PC-3 (cell line): ENCODE data around the gene DCAF12L1. TPM values are rescaled to one million over a fixed set of nuclear protein-coding genes. Genes with fewer than 3 reads are reported as not detected.

Experiments
- ATAC-seq: fragments of 200-7000 bp; cut with Tn5 transposase; 2 replicates; pipeline ENCODE4 v1.9.1; 2020; ENCODE audit warnings: mild to moderate bottlenecking, moderate library complexity
- BruUV-seq: library from RNA; stranded (reverse); fragments of 400-500 nt; replicated peaks from 2 replicates; lab custom pipeline; 2021; lab: Mats Ljungman, UMichigan
- CTCF ChIA-PET: fragments of 300-600 bp; sonication (Branson Sonifier 250); formaldehyde crosslinking; loops from one replicate; lab custom pipeline; 2022; ENCODE audit warnings: antibody characterized with exemption; lab: Charles Lee
- POLR2A ChIA-PET: fragments of 300-600 bp; sonication (Branson Sonifier 250); formaldehyde crosslinking; loops from one replicate; lab custom pipeline; 2022; ENCODE audit warnings: antibody characterized with exemption; ENCODE audit not compliant: unreplicated experiment; lab: Charles Lee
- DNase-seq: peaks from one replicate; pipeline ENCODE4 v3.0.0-alpha.2; 2015
- H2AFZ ChIP-seq: fragments of 300-600 bp; sonication (generic); 2 replicates; pipeline ENCODE4 v1.6.0; 2016; ENCODE audit warnings: antibody characterized with exemption, low read length
- H3F3A ChIP-seq: fragments of 300-600 bp; sonication (generic); one replicate; pipeline ENCODE4 v1.6.0; 2017; ENCODE audit warnings: antibody characterized with exemption, low read length, control low read depth, mild to moderate bottlenecking; ENCODE audit not compliant: unreplicated experiment
- H3K27ac ChIP-seq: fragments of 300-600 bp; sonication (generic); 2 replicates; pipeline ENCODE4 v1.5.1; 2016; ENCODE audit warnings: mild to moderate bottlenecking, low read length
- H3K27me3 ChIP-seq: fragments of 300-600 bp; sonication (generic); 2 replicates; pipeline ENCODE4 v1.6.1; 2016; ENCODE audit warnings: low read length, mixed read lengths
- H3K36me3 ChIP-seq: fragments of 300-600 bp; sonication (generic); 2 replicates; pipeline ENCODE4 v1.6.1; 2016; ENCODE audit warnings: low read depth, mixed run types, low read length, mixed read lengths
- H3K4me1 ChIP-seq: fragments of 300-600 bp; sonication (generic); 2 replicates; pipeline ENCODE4 v1.5.1; 2016; ENCODE audit warnings: low read length; ENCODE audit not compliant: insufficient read depth
- H3K4me2 ChIP-seq: fragments of 300-600 bp; sonication (generic); 2 replicates; pipeline ENCODE4 v1.6.0; 2016; ENCODE audit warnings: low read length
- H3K4me3 ChIP-seq: fragments of 300-600 bp; sonication (generic); 2 replicates; pipeline ENCODE4 v1.5.1; 2016; ENCODE audit warnings: mild to moderate bottlenecking, low read length, mixed read lengths
- H3K79me2 ChIP-seq: fragments of 300-600 bp; sonication (generic); 2 replicates; pipeline ENCODE4 v1.6.1; 2017; ENCODE audit warnings: low read length, mixed read lengths
- H3K9ac ChIP-seq: fragments of 300-600 bp; sonication (generic); 2 replicates; pipeline ENCODE4 v1.6.0; 2016; ENCODE audit warnings: mild to moderate bottlenecking, low read length
- H3K9me2 ChIP-seq: fragments of 300-600 bp; sonication (generic); replicated peaks from 2 replicates; pipeline ENCODE4 v1.6.1; 2016; ENCODE audit warnings: mixed run types, low read length, mixed read lengths
- H3K9me3 ChIP-seq: fragments of 300-600 bp; sonication (generic); 2 replicates; pipeline ENCODE4 v1.6.1; 2016; ENCODE audit warnings: low read length, mixed read lengths
- H4K20me1 ChIP-seq: fragments of 300-600 bp; sonication (generic); 2 replicates; pipeline ENCODE4 v1.6.1; 2016; ENCODE audit warnings: low read length, mixed read lengths
- CTCF ChIP-seq: fragments of 300-600 bp; sonication (generic); conservative IDR thresholded peaks from 2 replicates; pipeline ENCODE4 v1.5.1; 2017; ENCODE audit warnings: antibody characterized with exemption, low read depth, mild to moderate bottlenecking, low read length
- EZH2 ChIP-seq: fragments of 300-600 bp; sonication (generic); IDR thresholded peaks from one replicate; pipeline ENCODE4 v1.6.1; 2017; ENCODE audit warnings: antibody characterized with exemption, mild to moderate bottlenecking, low read length; ENCODE audit not compliant: unreplicated experiment
- EZH2phosphoT487 ChIP-seq: fragments of 300-600 bp; sonication (generic); IDR thresholded peaks from 2 replicates; pipeline ENCODE4 v1.6.1; 2018; ENCODE audit warnings: mild to moderate bottlenecking, antibody characterized with exemption, low read length, borderline replicate concordance
- intact Hi-C: fragments of 100-400 bp; cut with micrococcal nuclease; formaldehyde crosslinking; loops from 2 replicates; pipeline ENCODE4 v1.9.0; 2023
- total RNA-seq: library from RNA; depleted of rRNA; stranded (reverse); fragments of >200 nt; gene quantifications from 2 replicates; pipeline ENCODE4 v1.2.3, GENCODE V29; 2014

Gene DCAF12L1
- total RNA-seq, 1 experiment from 2014 or later, result not detected

- H3K36me3 ChIP-seq, result no peaks in the 10 kb centered on the region
- POLR2A ChIA-PET, result no interaction called here
- no peak overlapping the region for H3K4me3 ChIP-seq
- no peaks in the 10 kb centered on the region for H4K20me1 ChIP-seq
- H3K27ac ChIP-seq, result no peak overlapping the region
- H3K79me2 ChIP-seq, result no peaks in the 10 kb centered on the region
- intact Hi-C loops, result no loop called here
- no TSS peak for BruUV-seq
- no peak overlapping the region for H3K9ac ChIP-seq
- no peak for DNase-seq
- H3K9me3 ChIP-seq, result no peaks in the 10 kb centered on the region
- TF ChIP-seq CTCF (no peak), EZH2phosphoT487 (no peak), EZH2 (no peak)
- H3F3A ChIP-seq, result no peaks in the 10 kb centered on the region
- CTCF ChIA-PET, result no interaction called here
- no peaks in the 10 kb centered on the region for H3K4me1 ChIP-seq
- no peaks in the 10 kb centered on the region for H3K9me2 ChIP-seq
- no peak overlapping the region for H3K4me2 ChIP-seq
- H3K27me3 ChIP-seq, result no peaks in the 10 kb centered on the region
- no peak overlapping the region for H2AFZ ChIP-seq
- no peak for ATAC-seq
Measured at GRCh38 chrX:126557151-126557550, 4.5 kb upstream of the DCAF12L1 start.

GRCh38 chrX:126551725-126552312 lies 795 bp downstream of the DCAF12L1 start:
- Histone ChIP-seq H3K4me3 (no peak overlapping the region), H2AFZ (no peak overlapping the region), H3K27ac (no peak overlapping the region), H3K9ac (no peak overlapping the region), H3K4me2 (no peak overlapping the region), H3K79me2 (no peaks in the 10 kb centered on the region), H3F3A (no peaks in the 10 kb centered on the region), H3K9me3 (no peaks in the 10 kb centered on the region), H3K9me2 (no peaks in the 10 kb centered on the region), H3K4me1 (no peaks in the 10 kb centered on the region), H3K27me3 (no peaks in the 10 kb centered on the region), H3K36me3 (no peaks in the 10 kb centered on the region), H4K20me1 (no peaks in the 10 kb centered on the region)
- ATAC-seq (no peak), DNase-seq (no peak)
- no TSS peak for BruUV-seq
- ChIA-PET CTCF (no interaction called here), POLR2A (no interaction called here)
- intact Hi-C loops, result no loop called here
- no peak for TF ChIP-seq EZH2phosphoT487
- no peak for TF ChIP-seq EZH2
- no peak for TF ChIP-seq CTCF

- H3K4me1 ChIP-seq, result no peaks in the 10 kb centered on the region
- no peak overlapping the region for H2AFZ ChIP-seq
- no peaks in the 10 kb centered on the region for H3F3A ChIP-seq
- H3K9ac ChIP-seq, result no peak overlapping the region
- ChIA-PET CTCF (no interaction called here), POLR2A (no interaction called here)
- intact Hi-C loops, result no loop called here
- H3K9me3 ChIP-seq, result no peaks in the 10 kb centered on the region
- H3K79me2 ChIP-seq, result no peaks in the 10 kb centered on the region
- BruUV-seq, result no TSS peak
- H3K27me3 ChIP-seq, result no peaks in the 10 kb centered on the region
- H3K9me2 ChIP-seq, result no peaks in the 10 kb centered on the region
- ATAC-seq (no peak), DNase-seq (no peak)
- H3K4me3 ChIP-seq, result no peak overlapping the region
- H3K27ac ChIP-seq, result no peak overlapping the region
- H3K4me2 ChIP-seq, result no peak overlapping the region
- no peak for TF ChIP-seq EZH2phosphoT487
- TF ChIP-seq EZH2, result no peak
- H4K20me1 ChIP-seq, result no peaks in the 10 kb centered on the region
- no peaks in the 10 kb centered on the region for H3K36me3 ChIP-seq
Measured at GRCh38 chrX:126551306-126551705, 1.3 kb downstream of the DCAF12L1 start.
